NB4 (cell line): ENCODE measurements around the gene DENND1B.

Experiments
- DNase-seq: peaks from one replicate; pipeline ENCODE4 v3.0.0; 2010; ENCODE audit warnings: low read depth
- H3K4me3 ChIP-seq: one replicate; pipeline ENCODE4 v1.5.1; 2011; ENCODE audit warnings: mild to moderate bottlenecking, low read depth, low read length, moderate library complexity
- MYC ChIP-seq: IDR thresholded peaks from 2 replicates; pipeline ENCODE4 v1.6.1; 2011; ENCODE audit warnings: low read depth, low read length
- POLR2A ChIP-seq: IDR thresholded peaks from 2 replicates; pipeline ENCODE4 v1.6.1; 2011; ENCODE audit warnings: mild to moderate bottlenecking; ENCODE audit not compliant: insufficient read length; ENCODE audit errors: extremely low read depth
- TF ChIP-seq, protein P1 (sequence below): IDR thresholded peaks from one replicate; pipeline ENCODE4 v1.5.1; 2012; ENCODE audit warnings: low read depth, low read length
- TF ChIP-seq, protein P2 (sequence below): IDR thresholded peaks from 2 replicates; pipeline ENCODE4 v1.6.1; 2011; ENCODE audit warnings: low read depth, low read length

DENND1B gene

DNA sequence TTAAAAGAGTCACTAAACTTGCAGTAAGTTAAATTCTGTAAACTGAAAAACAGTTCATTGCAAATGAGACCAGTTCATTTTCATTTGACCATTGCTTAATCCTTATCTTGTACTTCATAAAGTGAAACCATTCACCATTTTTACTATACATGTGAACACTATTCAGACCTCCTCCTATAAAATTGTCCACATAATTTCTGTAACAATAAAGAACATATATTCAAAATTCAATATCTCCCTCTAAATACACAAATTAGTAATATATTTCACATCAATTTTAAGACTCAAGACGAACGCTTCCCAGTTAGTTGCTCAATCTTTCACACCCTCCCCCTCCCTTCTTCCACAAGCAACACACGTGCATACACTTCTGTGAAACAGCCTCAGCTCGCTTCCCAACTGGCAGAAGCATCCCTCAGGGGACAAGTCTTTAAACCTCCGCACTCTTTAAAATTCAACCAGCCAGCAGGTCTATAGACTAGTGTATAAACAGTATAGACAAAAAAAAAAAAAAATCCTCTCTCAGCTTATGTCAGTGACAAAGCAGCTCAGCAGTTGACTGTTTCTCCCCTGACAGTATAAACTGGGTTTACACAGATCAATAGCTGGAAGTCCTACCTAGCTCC lies 99.6 kb downstream of the DENND1B start:
- peak; percentile 82 for DNase-seq
- TF ChIP-seq, protein P1, sequence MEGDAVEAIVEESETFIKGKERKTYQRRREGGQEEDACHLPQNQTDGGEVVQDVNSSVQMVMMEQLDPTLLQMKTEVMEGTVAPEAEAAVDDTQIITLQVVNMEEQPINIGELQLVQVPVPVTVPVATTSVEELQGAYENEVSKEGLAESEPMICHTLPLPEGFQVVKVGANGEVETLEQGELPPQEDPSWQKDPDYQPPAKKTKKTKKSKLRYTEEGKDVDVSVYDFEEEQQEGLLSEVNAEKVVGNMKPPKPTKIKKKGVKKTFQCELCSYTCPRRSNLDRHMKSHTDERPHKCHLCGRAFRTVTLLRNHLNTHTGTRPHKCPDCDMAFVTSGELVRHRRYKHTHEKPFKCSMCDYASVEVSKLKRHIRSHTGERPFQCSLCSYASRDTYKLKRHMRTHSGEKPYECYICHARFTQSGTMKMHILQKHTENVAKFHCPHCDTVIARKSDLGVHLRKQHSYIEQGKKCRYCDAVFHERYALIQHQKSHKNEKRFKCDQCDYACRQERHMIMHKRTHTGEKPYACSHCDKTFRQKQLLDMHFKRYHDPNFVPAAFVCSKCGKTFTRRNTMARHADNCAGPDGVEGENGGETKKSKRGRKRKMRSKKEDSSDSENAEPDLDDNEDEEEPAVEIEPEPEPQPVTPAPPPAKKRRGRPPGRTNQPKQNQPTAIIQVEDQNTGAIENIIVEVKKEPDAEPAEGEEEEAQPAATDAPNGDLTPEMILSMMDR, result no peak
- TF ChIP-seq, protein P2, sequence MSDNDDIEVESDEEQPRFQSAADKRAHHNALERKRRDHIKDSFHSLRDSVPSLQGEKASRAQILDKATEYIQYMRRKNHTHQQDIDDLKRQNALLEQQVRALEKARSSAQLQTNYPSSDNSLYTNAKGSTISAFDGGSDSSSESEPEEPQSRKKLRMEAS, result peak; percentile 90
- TF ChIP-seq MYC (peak; percentile 89), POLR2A (no peak)
- H3K4me3 ChIP-seq, result peak overlapping the region; percentile 51

- DNase-seq, result peak; percentile 15
- TF ChIP-seq, protein P1, result no peak
- TF ChIP-seq MYC (no peak), POLR2A (no peak)
- TF ChIP-seq, protein P2, result no peak
These were observed 101.0 kb downstream of the DENND1B start for GRCh38 chr1:197674286-197674685.

DNA sequence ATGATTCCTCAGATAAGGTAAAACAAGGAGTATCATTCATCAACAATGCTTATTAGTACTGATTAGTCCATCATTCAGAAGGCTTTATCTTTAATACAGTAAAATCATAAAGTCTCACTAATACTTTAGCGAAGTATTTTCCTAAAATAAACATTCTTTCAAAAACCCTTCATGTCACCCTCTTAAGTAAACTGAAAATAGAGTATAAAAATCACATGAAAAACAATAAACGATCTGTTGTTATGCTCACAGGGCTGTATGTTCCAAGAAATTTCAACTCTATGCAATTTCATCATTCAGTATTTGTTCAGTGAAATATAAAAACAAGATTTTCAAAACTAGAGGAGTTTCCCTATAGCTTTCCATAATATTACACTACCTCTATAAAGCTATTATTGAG lies 102.0 kb downstream of the DENND1B start:
- no peak overlapping the region for H3K4me3 ChIP-seq
- no peak for DNase-seq
- TF ChIP-seq, protein P2, result no peak
- TF ChIP-seq, protein P1, result no peak
- no peak for TF ChIP-seq POLR2A
- TF ChIP-seq MYC, result no peak

More at GRCh38 chr1:197674286-197674685, 101.0 kb downstream of the DENND1B start:
- no peak overlapping the region for H3K4me3 ChIP-seq

DNA sequence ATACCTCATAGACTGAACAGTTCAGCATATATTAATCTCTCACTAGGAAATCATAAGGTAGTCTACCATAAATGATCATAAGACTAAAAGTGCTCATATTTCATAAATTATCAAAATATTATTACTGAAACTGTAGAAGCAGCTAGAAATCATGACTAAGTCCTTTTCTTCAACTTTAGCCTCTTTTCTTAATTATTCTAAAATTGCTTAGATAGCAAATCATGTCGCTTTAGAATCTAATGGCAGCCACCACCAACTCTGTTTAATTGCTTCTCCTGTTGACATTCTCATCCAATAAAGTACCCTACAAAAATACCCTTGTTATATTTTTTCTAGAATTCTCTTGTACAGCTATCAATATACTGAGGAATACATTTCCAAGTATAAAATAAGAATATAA lies 102.9 kb downstream of the DENND1B start:
- no peak for DNase-seq
- TF ChIP-seq POLR2A, result no peak
- no peak for TF ChIP-seq MYC
- TF ChIP-seq, protein P1, result no peak
- TF ChIP-seq, protein P2, result no peak
- H3K4me3 ChIP-seq, result no peak overlapping the region

DNA sequence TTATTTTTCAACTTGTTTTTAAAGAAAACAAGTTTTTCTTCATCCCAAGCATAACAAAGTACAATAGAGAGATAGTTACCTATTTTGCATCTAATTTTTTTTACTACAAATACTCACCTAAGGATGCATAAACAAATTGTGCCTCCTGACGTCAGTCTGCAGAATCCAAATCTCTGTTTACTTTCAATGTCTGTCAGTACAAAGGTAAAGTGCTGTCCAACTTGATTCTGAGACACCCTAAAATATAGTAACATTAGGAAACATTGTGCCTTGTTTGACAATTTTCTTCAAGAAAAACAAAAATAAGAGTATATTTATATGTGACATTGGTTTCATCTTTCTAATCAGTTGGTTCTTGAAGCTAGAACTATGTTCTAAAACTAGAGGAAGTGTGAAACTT lies 103.4 kb downstream of the DENND1B start:
- TF ChIP-seq MYC, result no peak
- TF ChIP-seq, protein P2, result no peak
- no peak for TF ChIP-seq POLR2A
- TF ChIP-seq, protein P1, result no peak
- DNase-seq, result no peak
- H3K4me3 ChIP-seq, result no peak overlapping the region

DNA sequence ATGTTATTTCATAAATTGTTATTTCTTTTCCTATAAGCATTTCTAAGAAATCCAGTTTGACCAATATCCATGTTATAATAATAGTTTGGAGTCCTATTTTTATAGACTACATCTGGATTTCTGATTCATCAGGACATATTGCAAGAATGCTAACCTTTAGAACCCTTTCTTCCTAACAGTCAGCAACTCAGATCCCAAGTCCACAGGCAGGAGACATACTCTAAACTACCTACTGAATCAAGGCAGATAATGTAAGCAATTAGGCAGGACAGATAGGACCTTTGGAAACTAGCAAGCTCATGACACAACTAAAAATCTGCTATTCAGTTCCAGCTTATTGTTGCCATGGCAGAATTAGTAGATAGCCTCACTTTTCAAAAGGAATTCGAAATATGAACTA lies 104.1 kb downstream of the DENND1B start:
- H3K4me3 ChIP-seq, result no peak overlapping the region
- TF ChIP-seq MYC, result no peak
- no peak for TF ChIP-seq POLR2A
- TF ChIP-seq, protein P1, result no peak
- TF ChIP-seq, protein P2, result no peak
- no peak for DNase-seq
